Dendritic cell treated with granulocyte-macrophage colony-stimulating factor and Interleukin-4, amounts not matched to agents 40 ng/mL and 50 ng/mL, for 4 days (primary cell): ENCODE results near the gene RARB.

Experiments
- H3K27ac Mint-ChIP-seq: one replicate; pipeline ENCODE4 v1.8.0; 2022; ENCODE audit warnings: mild to moderate bottlenecking, mixed read lengths
- H3K27me3 Mint-ChIP-seq: one replicate; pipeline ENCODE4 v1.8.0; 2022; ENCODE audit warnings: mild to moderate bottlenecking, mixed read lengths
- H3K36me3 Mint-ChIP-seq: one replicate; pipeline ENCODE4 v1.8.0; 2022; ENCODE audit warnings: low read depth, mixed read lengths
- H3K4me1 Mint-ChIP-seq: one replicate; pipeline ENCODE4 v1.8.0; 2022; ENCODE audit warnings: low read depth, mixed read lengths
- H3K4me3 Mint-ChIP-seq: one replicate; pipeline ENCODE4 v1.8.0; 2022; ENCODE audit warnings: mild to moderate bottlenecking, moderate library complexity, mixed read lengths
- H3K9me3 Mint-ChIP-seq: one replicate; pipeline ENCODE4 v1.8.0; 2022; ENCODE audit warnings: mixed read lengths
- intact Hi-C: fragments of 100-400 bp; cut with micrococcal nuclease; formaldehyde crosslinking; loops from one replicate; pipeline ENCODE4 v1.15.0; 2022

RARB gene

DNA sequence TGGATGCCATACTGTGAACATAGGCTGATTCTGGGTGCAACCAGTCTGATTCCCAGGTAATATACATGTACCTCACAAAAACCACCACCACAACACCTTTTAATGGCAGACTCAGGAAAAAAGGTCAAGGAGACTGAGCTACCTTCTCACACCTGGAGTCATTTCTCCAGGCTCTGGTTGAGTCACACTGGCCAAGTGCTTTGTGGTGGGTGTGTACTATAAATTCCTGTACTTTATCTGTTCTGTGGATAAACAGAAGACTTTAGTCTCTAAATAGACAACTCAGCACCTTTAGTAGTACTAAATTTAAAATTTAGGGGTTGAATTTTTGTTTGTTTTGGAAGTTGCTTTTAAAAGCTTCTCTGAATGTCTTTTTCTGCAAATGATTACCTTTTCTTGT lies 190.0 kb downstream of the RARB start:
- intact Hi-C loops, result no loop called here
- no peaks in the 10 kb centered on the region for H3K27me3 Mint-ChIP-seq
- no peaks in the 10 kb centered on the region for H3K4me1 Mint-ChIP-seq
- no peaks in the 10 kb centered on the region for H3K9me3 Mint-ChIP-seq
- no peak overlapping the region for H3K4me3 Mint-ChIP-seq
- no peak overlapping the region for H3K27ac Mint-ChIP-seq
- H3K36me3 Mint-ChIP-seq, result peaks cover 63% of the 10 kb centered on the region

DNA sequence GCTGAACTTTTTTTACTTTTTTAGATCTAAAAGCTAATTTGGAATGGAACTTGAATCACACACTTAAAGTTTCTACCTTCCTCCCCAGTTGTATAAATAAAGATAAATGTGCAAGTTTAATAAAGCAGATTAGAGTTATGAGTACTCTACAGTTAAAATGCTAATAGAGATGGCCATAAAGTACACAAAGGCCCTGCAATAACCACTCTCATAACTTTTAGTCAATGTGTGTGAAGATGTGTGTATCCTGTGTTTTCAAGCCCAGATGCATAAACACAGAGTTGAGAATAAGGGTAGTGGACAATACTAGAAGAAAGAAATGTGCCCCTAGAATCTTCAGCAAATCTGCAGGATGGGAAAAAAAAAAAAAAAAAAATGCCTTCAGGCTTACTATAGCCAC lies 191.3 kb downstream of the RARB start:
- Mint-ChIP-seq H3K36me3 (peaks cover 69% of the 10 kb centered on the region), H3K9me3 (no peaks in the 10 kb centered on the region), H3K4me1 (no peaks in the 10 kb centered on the region), H3K4me3 (no peak overlapping the region), H3K27me3 (no peaks in the 10 kb centered on the region), H3K27ac (no peak overlapping the region)
- intact Hi-C loops, result no loop called here

DNA sequence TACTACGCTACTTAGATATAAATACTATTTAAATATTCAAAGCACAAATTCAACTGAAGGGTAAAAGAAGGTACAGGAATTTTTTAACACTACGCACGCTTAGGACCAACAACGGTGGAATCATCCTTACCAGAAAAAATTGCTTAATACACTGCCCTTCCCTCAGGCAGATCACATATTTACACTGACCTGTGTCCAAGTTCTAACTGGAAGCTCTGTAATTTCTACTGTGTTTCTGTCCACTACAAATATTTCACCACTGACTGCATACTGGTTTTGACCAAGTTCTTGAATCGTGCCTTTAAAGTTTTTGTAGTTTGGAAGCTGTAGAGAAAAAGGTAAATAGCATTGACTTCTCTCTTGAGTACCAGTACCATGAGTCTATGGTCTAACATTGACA lies 192.4 kb downstream of the RARB start:
- intact Hi-C loops, result no loop called here
- H3K27me3 Mint-ChIP-seq, result no peaks in the 10 kb centered on the region
- no peak overlapping the region for H3K27ac Mint-ChIP-seq
- H3K36me3 Mint-ChIP-seq, result peaks cover 73% of the 10 kb centered on the region
- no peaks in the 10 kb centered on the region for H3K4me1 Mint-ChIP-seq
- H3K4me3 Mint-ChIP-seq, result no peak overlapping the region
- no peaks in the 10 kb centered on the region for H3K9me3 Mint-ChIP-seq

DNA sequence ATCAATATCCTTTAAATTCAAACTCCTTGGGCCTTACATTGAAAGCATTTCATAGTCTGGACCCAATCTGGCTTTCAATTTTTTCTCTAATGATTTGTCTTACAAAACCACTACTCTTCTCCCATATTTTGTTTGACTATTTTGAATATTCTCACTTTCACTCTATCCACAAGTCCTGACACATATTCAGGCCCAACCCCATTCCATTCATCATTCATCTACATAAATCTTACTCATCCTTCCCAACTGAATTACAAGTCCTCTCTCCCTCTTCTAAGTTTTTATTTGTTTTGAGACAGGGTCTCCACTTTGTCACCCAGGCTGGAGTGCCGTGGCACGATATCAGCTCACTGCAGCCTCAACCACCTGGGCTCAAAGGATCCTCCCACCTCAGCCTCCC lies 193.0 kb downstream of the RARB start:
- H3K27me3 Mint-ChIP-seq, result no peaks in the 10 kb centered on the region
- intact Hi-C loops, result no loop called here
- no peak overlapping the region for H3K27ac Mint-ChIP-seq
- no peaks in the 10 kb centered on the region for H3K9me3 Mint-ChIP-seq
- no peak overlapping the region for H3K4me3 Mint-ChIP-seq
- H3K36me3 Mint-ChIP-seq, result peaks cover 79% of the 10 kb centered on the region
- H3K4me1 Mint-ChIP-seq, result no peaks in the 10 kb centered on the region

DNA sequence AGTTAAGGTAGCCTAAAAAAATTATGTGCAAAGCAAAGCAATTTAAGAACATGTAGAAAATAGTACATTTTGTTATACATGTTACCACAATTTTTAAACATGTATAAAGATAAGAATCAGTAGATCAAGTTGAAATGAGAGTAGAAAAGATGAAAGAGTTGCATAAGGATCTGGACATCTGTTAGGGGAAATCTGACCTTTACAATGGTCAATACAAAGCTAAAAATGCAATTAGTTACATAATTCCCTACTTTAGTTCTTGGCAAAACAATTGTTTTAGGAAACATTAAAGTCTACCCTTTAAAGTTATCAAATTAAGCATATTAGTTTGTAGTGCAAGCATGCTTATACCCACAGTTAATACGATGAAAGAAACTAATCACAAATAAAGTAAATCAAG lies 203.9 kb downstream of the RARB start:
- Mint-ChIP-seq H3K4me3 (no peak overlapping the region), H3K9me3 (no peaks in the 10 kb centered on the region), H3K27me3 (no peaks in the 10 kb centered on the region), H3K36me3 (peaks cover 81% of the 10 kb centered on the region), H3K4me1 (no peaks in the 10 kb centered on the region), H3K27ac (no peak overlapping the region)
- intact Hi-C loops, result no loop called here

DNA sequence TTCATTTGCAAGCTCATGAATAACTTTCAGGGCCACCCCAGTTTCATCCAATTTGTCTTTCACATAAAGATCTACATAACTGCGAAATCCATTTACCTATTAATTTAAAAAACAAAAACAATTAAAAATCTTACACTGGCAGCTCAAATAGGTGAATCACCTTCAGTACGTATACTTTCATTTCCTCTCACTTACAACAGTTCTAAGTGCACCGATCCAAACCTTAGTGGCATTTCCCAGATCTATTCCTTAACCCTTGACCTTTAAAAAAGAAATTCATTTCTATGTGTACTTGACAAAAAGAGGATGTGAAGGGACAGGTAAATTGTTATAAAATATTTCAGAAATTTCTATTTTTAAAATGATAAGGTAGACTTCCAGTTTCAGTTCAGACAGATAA lies 205.9 kb downstream of the RARB start:
- H3K27ac Mint-ChIP-seq, result no peak overlapping the region
- H3K4me3 Mint-ChIP-seq, result no peak overlapping the region
- no peaks in the 10 kb centered on the region for H3K9me3 Mint-ChIP-seq
- H3K36me3 Mint-ChIP-seq, result peaks cover 65% of the 10 kb centered on the region
- no peaks in the 10 kb centered on the region for H3K4me1 Mint-ChIP-seq
- intact Hi-C loops, result no loop called here
- H3K27me3 Mint-ChIP-seq, result no peaks in the 10 kb centered on the region

DNA sequence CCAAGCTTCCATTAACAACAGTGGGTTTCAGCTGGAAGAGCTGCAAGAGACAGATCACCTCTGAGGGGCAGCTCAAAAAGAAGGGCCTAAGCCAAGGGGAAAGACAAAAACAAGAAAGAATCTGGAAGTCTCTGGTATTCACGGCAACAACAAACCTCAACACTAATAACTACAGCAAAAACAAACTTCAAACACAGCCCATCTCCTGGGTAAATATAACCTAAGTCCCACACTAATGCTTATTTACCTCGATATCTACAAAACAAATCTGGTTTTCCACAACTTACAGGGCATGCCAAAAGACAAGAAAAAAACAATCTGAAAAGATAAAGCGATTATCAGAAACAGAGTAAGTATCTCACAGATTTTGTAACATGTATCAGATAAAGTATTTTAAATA lies 207.0 kb downstream of the RARB start:
- Mint-ChIP-seq H3K4me3 (no peak overlapping the region), H3K9me3 (no peaks in the 10 kb centered on the region), H3K27me3 (no peaks in the 10 kb centered on the region), H3K27ac (peak overlapping the region; percentile 24), H3K36me3 (peaks cover 58% of the 10 kb centered on the region), H3K4me1 (no peaks in the 10 kb centered on the region)
- intact Hi-C loops, result loop anchor here (5.0 kb wide), 1 partner anchor 33 kb away; no protein-coding TSS in a partner anchor
